K562 (cell line): ENCODE data around the gene DCAF6. TPM values are rescaled to one million over a fixed set of nuclear protein-coding genes. Genes with fewer than 3 reads are reported as not detected.

Experiments used
- COPS2 ChIP-seq: fragments of 450-650 bp; conservative IDR thresholded peaks from 2 replicates; pipeline ENCODE4 v1.6.1; 2016; ENCODE audit warnings: mild to moderate bottlenecking, moderate library complexity
- E2F4 ChIP-seq: sonication (generic); formaldehyde crosslinking; IDR thresholded peaks from 2 replicates; pipeline ENCODE4 v1.8.0; 2022; ENCODE audit warnings: mild to moderate bottlenecking, low read depth, missing genetic modification reagents
- GABPB1 ChIP-seq: sonication (generic); formaldehyde crosslinking; IDR thresholded peaks from 2 replicates; pipeline ENCODE4 v1.8.0; 2022; ENCODE audit warnings: mild to moderate bottlenecking, missing genetic modification reagents
- MCM5 ChIP-seq: fragments of 450-650 bp; IDR thresholded peaks from 2 replicates; pipeline ENCODE4 v1.6.1; 2016; ENCODE audit warnings: low read depth
- PHF20 ChIP-seq: fragments of 450-650 bp; IDR thresholded peaks from 2 replicates; pipeline ENCODE4 v1.6.1; 2018; ENCODE audit not compliant: partially characterized antibody
- RCOR1 ChIP-seq, 2 experiments: IDR thresholded peaks; 2 replicates each; pipeline ENCODE4 v1.6.1; 2012; ENCODE audit warnings: low read depth in 2 of 2, low read length in 2 of 2, borderline replicate concordance in 1 of 2, improper control_type of control experiment in 1 of 2
- SPI1 ChIP-seq: IDR thresholded peaks from 2 replicates; pipeline ENCODE4 v1.6.1; 2011; ENCODE audit warnings: low read depth, low read length, control low read depth, borderline replicate concordance
- SRF ChIP-seq, 2 experiments: fragments of 250-450, 450-650 bp in 1 of 2; sonication (Bioruptor Pico) in 1 of 2; sonication (generic) in 1 of 2; formaldehyde crosslinking; IDR thresholded peaks; 2 replicates each; pipeline versions ENCODE4 v1.5.0 to v1.5.1; 2020 to 2022; ENCODE audit warnings: mild to moderate bottlenecking in 1 of 2, missing genetic modification reagents in 1 of 2
- TBP ChIP-seq: optimal IDR thresholded peaks from 2 replicates; pipeline ENCODE3; 2011; ENCODE audit warnings: low read depth, low read length, improper control_type of control experiment
- TFE3 ChIP-seq: fragments of 450-650 bp; formaldehyde crosslinking; IDR thresholded peaks from 2 replicates; pipeline ENCODE4 v1.4.0; 2020; ENCODE audit warnings: mild to moderate bottlenecking, mixed read lengths
- THAP7 ChIP-seq: fragments of 250-450 bp; sonication (Bioruptor Pico); IDR thresholded peaks from 2 replicates; pipeline ENCODE4 v1.5.0; 2021
- ZBTB11 ChIP-seq, 3 experiments: fragments of 200-800 bp in 1 of 3; fragments of 250-450 bp in 1 of 3; fragments of 450-650 bp in 1 of 3; sonication (Bioruptor Pico) in 1 of 3; sonication (Bioruptor generic) in 1 of 3; formaldehyde crosslinking in 1 of 3; IDR thresholded peaks; 2 replicates each; pipeline versions ENCODE4 v1.6.1 to v1.8.0; 2016 to 2022; ENCODE audit warnings: mild to moderate bottlenecking in 2 of 3, missing genetic modification characterization in 2 of 3, missing compliant biosample characterization in 1 of 3, moderate library complexity in 1 of 3
- ZBTB33 ChIP-seq: sonication (generic); formaldehyde crosslinking; IDR thresholded peaks from 2 replicates; pipeline ENCODE4 v1.8.1; 2023; ENCODE audit warnings: mild to moderate bottlenecking, missing genetic modification reagents
- ZBTB9 ChIP-seq: fragments of 450-650 bp; formaldehyde crosslinking; IDR thresholded peaks from 2 replicates; pipeline ENCODE4 v1.4.0; 2020; ENCODE audit warnings: mild to moderate bottlenecking, moderate library complexity
- ZFP30 ChIP-seq: fragments of 250-450 bp; sonication (Bioruptor Pico); IDR thresholded peaks from 2 replicates; pipeline ENCODE4 v1.8.0; 2022; ENCODE audit warnings: moderate library complexity, mild to moderate bottlenecking, inconsistent platforms, borderline replicate concordance
- ZNF507 ChIP-seq: conservative IDR thresholded peaks from 2 replicates; pipeline ENCODE4 v1.6.1; 2017; ENCODE audit warnings: missing genetic modification characterization, missing compliant biosample characterization
- ZNF696 ChIP-seq: fragments of 250-450 bp; sonication (Bioruptor Pico); conservative IDR thresholded peaks from 2 replicates; pipeline ENCODE4 v1.4.0; 2020; ENCODE audit warnings: mild to moderate bottlenecking, moderate library complexity
- polyA plus RNA-seq, 8 experiments: library from polyadenylated mRNA; depleted of rRNA in 4 of 8; stranded (reverse) in 5 of 8; unstranded in 3 of 8; fragments of >200 nt; fragmentation: Nextera tagmentation in 2 of 8; fragmentation: Illumina TruSeq in 1 of 8; extraction: Ambion mirVana in 2 of 8; extraction: Trizol in 1 of 8; gene quantifications; 2 replicates each; pipeline versions ENCODE4 v1.2.1 to v1.2.3, GENCODE V29; 2011 to 2014; ENCODE audit warnings: inconsistent platforms in 1 of 8, missing spikeins in 1 of 8
- total RNA-seq, 7 experiments: library from RNA; depleted of rRNA in 6 of 7; stranded (reverse); fragments of >200 nt in 6 of 7; fragmentation: Illumina TruSeq in 2 of 7; extraction: Trizol in 2 of 7; gene quantifications; 2 replicates each; pipeline versions ENCODE4 v1.2.1 to v1.2.3, GENCODE V29; 2011 to 2021; ENCODE audit warnings: low replicate concordance in 1 of 7

The DCAF6 gene
- total and polyA plus RNA-seq, 9 of the 15 experiments (the other 6 are each of a cell fraction or from before 2014, with no cell fraction given) = 19.1 to 102 (median 46.3) TPM

GRCh38 chr1:167926486-167926997 lies 9.9 kb upstream of the DCAF6 start (continued):
- TF ChIP-seq E2F4 (CRISPR knock-in tag) = no peak
- TF ChIP-seq ZFP30 (CRISPR knock-in tag) = no peak
- TF ChIP-seq ZBTB9 (CRISPR knock-in tag) = no peak
- no peak for TF ChIP-seq COPS2
- TF ChIP-seq GABPB1 (CRISPR knock-in tag) = no peak
- TF ChIP-seq TBP = no peak
- TF ChIP-seq MCM5 = no peak
- TF ChIP-seq SRF (CRISPR knock-in tag; IDR thresholded peaks at IDR 0.05) = no peak
- TF ChIP-seq RCOR1 (IDR thresholded peaks at IDR 0.05; ENCODE audit: borderline replicate concordance in 1 of 2, low read depth in 2 of 2, low read length in 2 of 2) = peak; percentile 67 to 100
- no peak for TF ChIP-seq THAP7
- TF ChIP-seq ZNF507 (tag) = no peak
- no peak for TF ChIP-seq ZNF696 (CRISPR knock-in tag)
- no peak for TF ChIP-seq TFE3 (CRISPR knock-in tag)
- TF ChIP-seq ZBTB11 (CRISPR knock-in tag; IDR thresholded peaks at IDR 0.05) = no peak
- TF ChIP-seq ZBTB33 (CRISPR knock-in tag) = no peak
- no peak for TF ChIP-seq SPI1
- no peak for TF ChIP-seq PHF20
